Fibroblast of lung (primary cell): ENCODE results near the gene TNPO3. TPM values are rescaled to one million over a fixed set of nuclear protein-coding genes. Genes with fewer than 3 reads are reported as not detected.
"Not testable (repeated sequence)": the region's sequence is repeated elsewhere in the genome, so short reads cannot be mapped to it uniquely, and the experiment has no call there.

Experiments used
- DNase-seq, 2 donors: peaks; one replicate each; pipeline versions ENCODE4 v3.0.0 to v3.0.0-alpha.2; 2010; ENCODE audit warnings: low read depth in 2 of 2
- H2AFZ ChIP-seq: 2 replicates; pipeline ENCODE4 v1.5.1; 2012; ENCODE audit warnings: low read length, control low read depth, inconsistent platforms
- H3K27ac ChIP-seq: 2 replicates; pipeline ENCODE4 v1.5.1; 2011; ENCODE audit warnings: low read length, control low read depth; ENCODE audit not compliant: insufficient read depth
- H3K27me3 ChIP-seq: 2 replicates; pipeline ENCODE4 v1.5.1; 2011; ENCODE audit warnings: mild to moderate bottlenecking, low read length; ENCODE audit not compliant: control insufficient read depth, insufficient read depth
- H3K36me3 ChIP-seq: 2 replicates; pipeline ENCODE4 v1.5.1; 2011; ENCODE audit warnings: low read length; ENCODE audit not compliant: control insufficient read depth, insufficient read depth
- H3K4me1 ChIP-seq: 2 replicates; pipeline ENCODE4 v1.5.1; 2011; ENCODE audit warnings: low read length; ENCODE audit not compliant: control insufficient read depth, insufficient read depth; ENCODE audit errors: extremely low read depth
- H3K4me2 ChIP-seq: 2 replicates; pipeline ENCODE4 v1.5.1; 2011; ENCODE audit warnings: low read length, control low read depth; ENCODE audit not compliant: insufficient read depth; ENCODE audit errors: extremely low read depth
- H3K4me3 ChIP-seq, 4 experiments: fragments of 200-600 bp in 1 of 4; sonication (generic) in 1 of 4; replicated peaks in 1 of 4; 2 replicates each; pipeline ENCODE4 v1.5.1; 2011 to 2016; ENCODE audit warnings: low read length in 4 of 4, low read depth in 3 of 4, mild to moderate bottlenecking in 3 of 4, control low read depth in 2 of 4, inconsistent platforms in 1 of 4, mixed read lengths in 1 of 4; ENCODE audit not compliant: insufficient read depth in 1 of 4; ENCODE audit errors: control extremely low read depth in 1 of 4
- H3K79me2 ChIP-seq: 2 replicates; pipeline ENCODE4 v1.5.1; 2012; ENCODE audit warnings: mild to moderate bottlenecking, low read length, inconsistent platforms; ENCODE audit not compliant: control insufficient read depth, insufficient read depth
- H3K9ac ChIP-seq: 2 replicates; pipeline ENCODE4 v1.5.1; 2011; ENCODE audit warnings: mild to moderate bottlenecking, low read length, control low read depth; ENCODE audit not compliant: insufficient read depth
- H3K9me3 ChIP-seq: 2 replicates; pipeline ENCODE4 v1.5.1; 2012; ENCODE audit warnings: low read depth, low read length; ENCODE audit not compliant: control insufficient read depth, insufficient read depth
- H4K20me1 ChIP-seq: 2 replicates; pipeline ENCODE4 v1.5.1; 2011; ENCODE audit warnings: low read length; ENCODE audit not compliant: control insufficient read depth, insufficient read depth; ENCODE audit errors: extremely low read depth
- EZH2 ChIP-seq: IDR thresholded peaks from 2 replicates; pipeline ENCODE4 v1.5.1; 2012; ENCODE audit warnings: low read length, control low read depth, mild to moderate bottlenecking; ENCODE audit errors: missing control alignments
- polyA plus RNA-seq, 2 donors: library from polyadenylated mRNA; depleted of rRNA in 1 of 2; stranded (reverse) in 1 of 2; unstranded in 1 of 2; fragments of >200 nt; gene quantifications; 2 replicates each; pipeline ENCODE4 v1.2.1, GENCODE V29; 2011 to 2012; ENCODE audit warnings: missing spikeins in 1 of 2
- total RNA-seq: library from RNA; depleted of rRNA; stranded (reverse); fragments of >200 nt; gene quantifications from 2 replicates; pipeline ENCODE4 v1.2.1, GENCODE V29; 2014
- TF ChIP-seq, protein P1 (sequence below), 2 donors: IDR thresholded peaks in 1 of 2; conservative IDR thresholded peaks in 1 of 2; 1 replicate in 1 of 2; 2 replicates in 1 of 2; pipeline ENCODE4 v1.5.1; 2011 to 2012; ENCODE audit warnings: low read length in 2 of 2, control low read depth in 1 of 2, inconsistent platforms in 1 of 2, low read depth in 1 of 2, mild to moderate bottlenecking in 1 of 2

The TNPO3 gene
- total and polyA plus RNA-seq, 2 donors (not counting 1 experiment from before 2014, with no cell fraction given), result 39.1 to 73.5 TPM

- H3K27ac ChIP-seq, result no peak overlapping the region
These were observed 9.2 kb downstream of the TNPO3 start for GRCh38 chr7:129045682-129046081.

DNA sequence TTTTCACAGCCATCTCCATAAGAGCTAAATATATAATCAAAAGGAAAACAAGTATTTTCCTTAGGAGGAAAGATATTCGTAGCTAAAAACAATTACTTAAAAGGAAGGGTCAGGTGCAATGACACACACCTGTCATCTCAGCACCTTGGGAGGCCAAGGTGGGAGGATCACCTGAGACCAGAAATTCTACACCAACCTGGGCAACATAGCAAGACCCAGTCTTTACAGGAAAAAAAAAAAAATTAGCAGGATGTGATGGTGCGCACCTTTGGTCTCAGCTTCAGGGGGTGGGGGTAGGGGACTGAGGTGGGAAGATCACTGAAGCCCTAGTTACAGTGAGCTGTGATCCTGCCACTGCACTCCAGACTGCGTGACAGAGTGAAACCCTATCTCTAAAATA is 11.9 kb downstream of the TNPO3 start:
- Histone ChIP-seq H3K27me3 (no peaks in the 10 kb centered on the region), H3K4me3 (no peak overlapping the region), H3K27ac (no peak overlapping the region), H3K79me2 (peaks cover 72% of the 10 kb centered on the region), H2AFZ (no peak overlapping the region), H3K4me2 (no peak overlapping the region), H3K9ac (no peak overlapping the region), H3K4me1 (no peaks in the 10 kb centered on the region), H4K20me1 (no peaks in the 10 kb centered on the region), H3K9me3 (no peaks in the 10 kb centered on the region), H3K36me3 (no peaks in the 10 kb centered on the region)
- DNase-seq, result no peak
- TF ChIP-seq EZH2, result no peak
- TF ChIP-seq, protein P1, sequence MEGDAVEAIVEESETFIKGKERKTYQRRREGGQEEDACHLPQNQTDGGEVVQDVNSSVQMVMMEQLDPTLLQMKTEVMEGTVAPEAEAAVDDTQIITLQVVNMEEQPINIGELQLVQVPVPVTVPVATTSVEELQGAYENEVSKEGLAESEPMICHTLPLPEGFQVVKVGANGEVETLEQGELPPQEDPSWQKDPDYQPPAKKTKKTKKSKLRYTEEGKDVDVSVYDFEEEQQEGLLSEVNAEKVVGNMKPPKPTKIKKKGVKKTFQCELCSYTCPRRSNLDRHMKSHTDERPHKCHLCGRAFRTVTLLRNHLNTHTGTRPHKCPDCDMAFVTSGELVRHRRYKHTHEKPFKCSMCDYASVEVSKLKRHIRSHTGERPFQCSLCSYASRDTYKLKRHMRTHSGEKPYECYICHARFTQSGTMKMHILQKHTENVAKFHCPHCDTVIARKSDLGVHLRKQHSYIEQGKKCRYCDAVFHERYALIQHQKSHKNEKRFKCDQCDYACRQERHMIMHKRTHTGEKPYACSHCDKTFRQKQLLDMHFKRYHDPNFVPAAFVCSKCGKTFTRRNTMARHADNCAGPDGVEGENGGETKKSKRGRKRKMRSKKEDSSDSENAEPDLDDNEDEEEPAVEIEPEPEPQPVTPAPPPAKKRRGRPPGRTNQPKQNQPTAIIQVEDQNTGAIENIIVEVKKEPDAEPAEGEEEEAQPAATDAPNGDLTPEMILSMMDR (conservative IDR thresholded peaks at IDR 0.05 in 1 of 2, IDR thresholded peaks at IDR 0.05 in 1 of 2; ENCODE audit: low read depth in 1 of 2, low read length in 2 of 2), result no peak

More at GRCh38 chr7:129045682-129046081, 9.2 kb downstream of the TNPO3 start:
- Histone ChIP-seq H3K4me1 (no peaks in the 10 kb centered on the region), H3K27me3 (no peaks in the 10 kb centered on the region), H3K4me3 (no peak overlapping the region), H3K36me3 (no peaks in the 10 kb centered on the region), H4K20me1 (no peaks in the 10 kb centered on the region), H3K79me2 (peaks cover 77% of the 10 kb centered on the region), H2AFZ (no peak overlapping the region), H3K9ac (no peak overlapping the region), H3K9me3 (no peaks in the 10 kb centered on the region), H3K4me2 (no peak overlapping the region)
- DNase-seq, result no peak
- TF ChIP-seq, protein P1 (conservative IDR thresholded peaks at IDR 0.05 in 1 of 2, IDR thresholded peaks at IDR 0.05 in 1 of 2; ENCODE audit: low read depth in 1 of 2, low read length in 2 of 2), result no peak
- TF ChIP-seq EZH2, result no peak

- Histone ChIP-seq H3K27me3 (no peaks in the 10 kb centered on the region), H3K4me2 (no peak overlapping the region), H3K4me1 (no peaks in the 10 kb centered on the region), H3K9me3 (no peaks in the 10 kb centered on the region), H3K36me3 (no peaks in the 10 kb centered on the region), H3K4me3 (no peak overlapping the region), H4K20me1 (no peaks in the 10 kb centered on the region), H2AFZ (no peak overlapping the region), H3K79me2 (peaks cover 66% of the 10 kb centered on the region), H3K27ac (no peak overlapping the region), H3K9ac (no peak overlapping the region)
- no peak for TF ChIP-seq EZH2
- TF ChIP-seq, protein P1 (conservative IDR thresholded peaks at IDR 0.05 in 1 of 2, IDR thresholded peaks at IDR 0.05 in 1 of 2; ENCODE audit: low read depth in 1 of 2, low read length in 2 of 2), result no peak
- DNase-seq, result peak in 1 of 2 donors; percentile 5
These were observed 13.5 kb downstream of the TNPO3 start for GRCh38 chr7:129041142-129042085.

- H3K27me3 ChIP-seq, H3K27ac ChIP-seq, H3K9me3 ChIP-seq, H4K20me1 ChIP-seq, H3K4me1 ChIP-seq, H3K9ac ChIP-seq, H3K4me2 ChIP-seq, DNase-seq, H3K4me3 ChIP-seq, H3K36me3 ChIP-seq, H2AFZ ChIP-seq: not testable (repeated sequence)
- peaks cover 54% of the 10 kb centered on the region for H3K79me2 ChIP-seq
These were observed 16.4 kb downstream of the TNPO3 start for GRCh38 chr7:129038468-129038867.
